GM21786 (cell line): ENCODE data around the gene CELA3A.
A peak's percentile ranks its signal among the peaks of the same experiment; 100 is the strongest.
"Not testable (repeated sequence)": the region's sequence is repeated elsewhere in the genome, so short reads cannot be mapped to it uniquely, and the experiment has no call there.

Source experiments
- ATAC-seq: cut with Tn5 transposase; IDR thresholded peaks from one replicate; pipeline ENCODE4 v1.9.1; 2021; ENCODE audit not compliant: unreplicated experiment

CELA3A gene, protein sequence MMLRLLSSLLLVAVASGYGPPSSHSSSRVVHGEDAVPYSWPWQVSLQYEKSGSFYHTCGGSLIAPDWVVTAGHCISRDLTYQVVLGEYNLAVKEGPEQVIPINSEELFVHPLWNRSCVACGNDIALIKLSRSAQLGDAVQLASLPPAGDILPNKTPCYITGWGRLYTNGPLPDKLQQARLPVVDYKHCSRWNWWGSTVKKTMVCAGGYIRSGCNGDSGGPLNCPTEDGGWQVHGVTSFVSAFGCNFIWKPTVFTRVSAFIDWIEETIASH

DNA sequence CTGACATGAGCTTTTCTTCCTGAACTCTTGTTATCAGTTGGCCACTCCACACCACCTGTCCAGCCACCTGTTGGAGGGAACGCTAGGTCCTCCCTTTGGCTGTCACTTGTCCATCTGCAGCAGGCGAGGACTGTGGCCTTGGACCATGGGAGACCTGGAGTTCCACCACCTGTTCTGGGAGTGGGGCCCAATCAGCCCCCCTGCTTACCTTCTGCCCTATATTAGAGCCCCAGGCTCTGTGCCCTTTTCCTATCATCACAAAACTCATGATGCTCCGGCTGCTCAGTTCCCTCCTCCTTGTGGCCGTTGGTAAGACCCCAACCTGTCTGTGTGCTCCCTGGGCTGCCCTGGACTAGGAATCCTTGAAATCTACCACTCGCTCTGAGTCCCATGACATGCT is at the start of gene CELA3A:
Gene CELA3A, plus strand, starts transcription at position 249 of the 400 bp plus-strand sequence. Its CDS starts 18 bp downstream, at position 267.
- ATAC-seq: no peak

DNA sequence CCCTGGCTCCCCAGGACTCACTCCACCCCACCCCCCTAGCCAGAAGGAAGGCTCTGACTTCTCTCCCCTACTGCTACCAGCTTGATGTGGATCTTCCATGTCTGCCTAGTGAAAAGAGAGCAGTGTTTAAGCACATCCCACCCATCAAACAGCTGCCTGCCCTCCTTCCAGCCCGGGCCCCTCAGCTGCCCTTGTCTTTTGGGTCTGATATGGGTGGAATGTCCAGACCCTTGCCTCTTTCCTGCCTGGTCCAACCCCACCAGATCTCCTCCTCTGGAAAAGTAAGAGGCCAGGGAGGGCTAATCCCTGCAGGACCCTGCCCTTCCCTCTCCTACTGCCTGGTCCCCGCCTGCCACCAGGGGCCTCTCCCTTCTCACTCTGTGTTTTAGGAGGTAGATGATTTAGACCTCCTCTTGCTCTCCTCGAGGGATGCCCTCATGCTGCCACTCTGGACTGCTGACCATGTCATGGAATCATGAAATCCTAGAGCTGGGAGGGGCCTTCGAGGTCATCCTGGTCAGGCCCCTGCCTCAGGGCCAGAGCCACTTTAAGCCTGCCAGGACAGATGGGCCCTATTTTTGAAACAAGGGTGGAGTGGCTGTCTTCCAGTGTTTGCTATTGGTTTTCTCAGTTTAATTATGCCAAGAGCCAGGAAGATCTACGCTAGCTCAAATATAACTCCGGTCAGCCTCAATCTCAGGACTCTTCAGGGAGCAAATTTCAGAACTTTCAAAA is 48.5 kb upstream of the CELA3A start:
- ATAC-seq: no peak

DNA sequence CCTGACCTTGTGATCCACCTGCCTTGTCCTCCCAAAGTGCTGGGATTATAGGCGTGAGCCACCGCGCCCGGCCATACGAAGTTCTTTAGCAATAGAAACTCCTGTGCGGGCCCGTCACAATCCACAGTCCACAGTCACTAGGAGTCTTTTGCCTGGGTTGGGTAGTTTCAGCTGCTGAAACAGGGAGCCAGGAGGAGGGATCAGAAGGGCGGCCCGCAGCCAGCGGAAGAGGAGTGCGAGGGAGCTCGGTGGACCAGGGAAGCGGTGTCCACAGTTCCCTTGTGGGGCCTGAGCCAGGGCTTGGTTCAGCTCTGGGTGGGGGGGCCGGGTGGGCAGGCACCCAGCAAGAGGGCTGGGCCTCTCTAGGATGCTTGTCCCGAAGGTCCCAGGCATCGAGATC is 46.4 kb upstream of the CELA3A start:
- no peak for ATAC-seq

DNA sequence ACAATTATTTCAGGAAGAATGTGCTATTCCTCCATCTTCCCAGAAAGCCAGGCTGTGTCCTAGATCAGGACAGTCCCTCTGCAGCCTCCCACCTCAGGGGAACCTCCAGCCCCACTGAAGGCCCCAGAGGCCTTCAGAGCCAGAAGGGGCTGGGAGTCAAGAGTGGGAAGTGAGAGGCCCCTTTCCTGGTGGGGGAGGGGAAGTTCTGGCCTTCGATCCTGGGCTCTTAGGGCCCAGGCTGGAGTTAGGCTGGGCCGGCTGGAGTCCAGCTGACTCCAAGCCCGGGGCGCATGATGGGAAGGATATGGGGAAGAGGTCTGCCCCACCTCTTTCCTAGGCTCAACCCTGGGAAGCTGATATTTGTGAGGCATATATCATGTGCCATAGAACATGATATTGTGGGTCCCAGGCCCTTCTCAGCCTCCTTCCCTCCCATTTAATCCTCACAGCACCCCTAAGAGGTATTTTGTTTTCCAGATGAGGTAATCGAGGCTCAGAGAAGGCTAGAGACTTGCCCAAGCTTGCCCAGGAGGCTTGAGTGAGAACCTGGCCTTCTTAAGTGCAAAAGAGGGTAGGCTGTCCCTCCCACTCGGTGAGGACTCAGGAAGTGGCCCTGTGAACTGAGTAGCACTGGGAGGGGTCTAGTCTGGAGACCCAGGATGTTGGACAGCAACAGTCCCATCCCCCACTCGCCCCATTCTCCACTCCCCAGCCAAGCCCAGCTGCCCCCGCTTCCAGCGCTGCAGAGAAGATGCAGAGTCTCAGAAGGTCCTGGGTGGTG is 45.8 kb upstream of the CELA3A start:
- no peak for ATAC-seq

DNA sequence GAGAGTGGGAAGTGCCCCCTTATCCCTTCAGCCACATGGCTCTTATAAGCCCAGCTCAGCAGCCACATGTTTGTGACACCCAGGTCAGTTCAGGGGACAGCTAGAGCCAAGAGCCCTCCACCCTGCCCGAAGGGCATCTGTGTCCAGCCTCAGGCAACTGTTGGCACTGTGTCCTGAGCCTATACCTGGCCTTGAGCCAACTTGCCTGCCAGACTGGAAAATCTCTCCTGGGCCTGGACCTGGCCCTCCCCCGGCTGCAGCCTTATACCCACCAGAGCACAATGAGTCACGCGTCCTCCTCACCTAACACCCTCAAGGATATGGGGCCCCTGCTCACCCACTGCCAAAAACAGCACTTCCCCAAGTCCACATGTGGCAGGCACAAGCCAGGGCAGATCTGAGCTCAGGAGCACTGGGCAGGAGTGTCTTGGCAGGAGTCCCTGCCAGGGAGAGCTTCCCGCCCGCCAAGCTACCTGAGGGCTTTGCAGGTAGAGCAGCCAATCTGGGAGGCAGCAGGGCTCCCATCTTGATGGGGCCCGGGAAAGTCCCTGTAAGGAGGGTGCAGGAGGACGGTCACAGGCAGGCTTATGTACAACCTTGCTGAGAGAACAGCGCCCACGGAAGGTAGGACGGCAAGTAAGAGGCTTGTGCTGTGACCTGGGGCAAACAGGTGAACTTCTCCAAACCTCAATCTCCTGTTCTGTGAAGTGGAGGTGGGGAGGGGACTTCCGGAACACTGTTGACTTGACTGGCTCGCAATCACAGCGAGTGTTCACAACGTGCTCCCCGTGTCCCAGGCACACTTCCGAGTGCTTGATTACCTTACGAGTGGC is 44.5 kb upstream of the CELA3A start:
- no peak for ATAC-seq

DNA sequence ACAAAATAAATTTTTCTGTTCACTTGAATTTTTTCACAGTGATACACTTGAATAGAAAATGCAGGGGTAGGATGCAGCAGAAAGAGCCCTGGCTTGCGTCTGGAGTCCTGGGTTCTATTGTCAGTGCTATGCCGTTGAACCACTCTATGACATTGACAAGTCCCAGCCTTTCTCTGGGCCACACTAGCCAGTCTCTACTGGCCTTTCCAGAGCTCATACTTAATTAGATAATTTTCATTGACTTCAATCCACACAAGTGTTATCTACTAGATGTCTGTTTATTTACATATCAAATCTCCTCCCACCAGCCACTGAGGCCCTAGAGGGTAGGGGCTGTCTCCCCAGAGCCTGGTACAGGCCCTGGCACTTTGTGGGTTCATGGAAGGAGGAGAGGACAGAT is 40.1 kb upstream of the CELA3A start:
- no peak for ATAC-seq

DNA sequence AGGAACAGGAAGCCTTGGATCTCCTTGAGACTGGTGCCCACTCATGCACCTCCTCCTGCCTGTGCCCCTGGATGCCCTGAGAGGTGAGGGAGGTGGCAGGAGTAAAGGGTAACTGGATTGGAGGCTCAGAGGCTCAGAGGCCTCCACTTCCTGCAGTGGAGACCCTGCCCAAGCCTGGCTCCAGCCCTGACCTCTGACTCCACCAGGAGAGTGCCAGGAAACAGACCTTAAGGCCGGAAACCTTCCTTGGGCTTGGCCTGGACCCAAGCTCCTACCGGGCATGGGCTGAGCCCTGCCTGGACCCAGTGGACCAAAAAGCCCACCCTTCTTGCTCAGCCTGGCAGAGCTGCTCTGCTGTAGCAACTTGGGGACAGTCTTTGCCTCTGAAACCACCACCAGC is 39.7 kb upstream of the CELA3A start:
- ATAC-seq: no peak

DNA sequence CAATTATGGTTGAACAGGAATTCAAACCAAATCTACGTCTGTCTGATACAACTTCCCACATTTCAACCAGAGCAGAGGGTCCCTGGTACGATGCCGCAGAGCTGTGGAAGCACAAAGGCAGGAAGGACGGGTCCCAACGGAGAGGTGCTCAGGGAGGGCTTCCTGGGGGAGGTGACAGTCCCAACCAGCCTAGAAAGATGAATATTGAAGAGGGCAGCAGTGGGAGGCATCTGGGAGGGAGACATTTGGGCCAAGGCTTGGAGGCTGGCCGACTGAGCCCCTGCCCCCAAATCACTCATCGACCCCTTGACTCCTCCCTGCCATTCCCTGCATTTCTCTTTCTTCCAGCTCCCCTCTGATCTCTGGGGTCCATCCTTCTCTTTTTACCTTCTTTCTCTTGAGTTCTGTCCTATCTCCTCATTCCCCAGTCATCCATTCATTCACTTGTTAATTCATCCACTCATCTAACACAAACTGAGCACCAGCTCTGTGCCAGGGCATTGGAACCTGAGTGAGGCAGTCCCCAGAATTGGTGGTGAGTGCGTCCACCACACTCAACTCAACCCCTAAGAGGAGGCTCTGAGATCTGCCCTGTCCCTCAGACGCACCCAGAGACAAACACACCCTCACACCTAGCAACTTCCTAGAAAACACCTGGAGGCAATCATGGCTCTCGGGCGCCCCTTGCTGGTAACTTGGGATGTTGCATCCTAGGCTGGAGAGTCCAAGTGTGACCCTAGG is 37.8 kb upstream of the CELA3A start:
- ATAC-seq: peak; percentile 52

DNA sequence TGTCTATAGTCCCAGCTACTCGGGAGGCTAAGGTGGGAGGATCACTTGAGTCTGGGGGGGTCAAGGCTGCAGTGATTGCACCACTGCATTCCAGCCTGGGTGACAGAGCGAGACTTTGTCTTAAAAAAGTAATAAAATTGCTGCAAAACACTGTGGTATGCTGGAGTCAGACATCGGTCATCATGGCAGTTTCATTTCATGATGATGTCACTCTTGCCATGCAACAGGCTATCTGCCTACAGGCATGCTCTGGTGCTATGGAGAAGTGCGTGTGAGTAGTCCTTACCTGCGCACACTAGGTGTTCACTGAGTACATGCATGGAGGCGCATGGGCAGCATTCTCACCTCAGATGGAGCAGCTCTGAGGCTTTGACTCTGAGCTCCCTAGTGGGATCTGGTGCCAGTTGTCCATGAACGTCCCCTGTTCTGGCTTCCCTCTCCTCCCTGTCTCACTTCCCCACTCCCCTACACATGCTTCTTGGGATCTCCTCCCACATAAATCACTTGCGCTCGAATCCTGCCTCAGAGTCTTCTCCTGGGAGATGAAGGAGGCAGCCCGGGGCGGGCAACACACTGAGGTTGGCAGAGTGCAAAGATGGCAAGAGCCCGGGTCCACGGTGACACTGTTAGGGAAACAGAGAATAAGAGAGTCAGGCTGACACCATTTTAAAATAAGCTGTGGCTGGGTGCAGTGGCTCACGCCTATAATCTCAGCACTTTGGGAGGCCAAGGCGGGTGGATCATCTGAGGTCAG is 35.0 kb upstream of the CELA3A start:
- no peak for ATAC-seq

DNA sequence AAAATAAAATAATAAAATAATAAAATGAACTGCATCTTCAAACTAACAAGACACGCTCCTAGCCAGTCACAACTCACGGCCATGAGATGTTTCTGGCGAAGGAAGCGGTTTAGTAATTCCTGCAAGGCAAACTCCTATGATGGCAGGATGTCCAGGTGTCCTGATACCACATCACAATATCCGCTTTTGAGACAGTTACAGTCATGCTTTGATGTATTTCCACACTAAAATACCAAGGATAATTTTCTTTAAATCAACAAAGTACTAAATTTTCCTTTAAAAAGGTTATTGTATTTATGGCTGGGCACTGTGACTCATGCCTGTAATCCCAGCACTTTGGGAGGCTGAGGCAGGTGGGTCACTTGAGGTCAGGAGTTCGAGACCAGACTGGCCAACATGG is 34.2 kb upstream of the CELA3A start:
- ATAC-seq: not testable (repeated sequence)

DNA sequence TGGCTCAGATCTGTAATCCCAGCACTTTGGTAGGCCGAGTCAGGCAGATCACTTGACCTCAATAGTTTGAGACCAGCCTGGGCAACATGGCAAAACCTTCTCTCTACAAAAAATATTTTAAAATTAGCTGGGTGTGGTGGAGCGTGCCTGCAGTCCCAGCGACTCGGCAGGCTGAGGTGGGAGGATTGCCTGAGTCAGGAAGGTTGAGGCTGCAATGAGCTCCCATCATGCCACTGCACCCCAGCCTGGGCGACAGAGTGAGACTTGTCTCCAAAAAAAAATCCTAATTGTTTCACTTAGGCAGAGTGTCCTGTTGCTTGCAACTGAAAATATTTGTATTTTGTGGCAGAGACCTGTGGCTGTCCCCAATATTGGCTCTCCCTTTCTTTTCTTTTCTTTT is 32.4 kb upstream of the CELA3A start:
- not testable (repeated sequence) for ATAC-seq

DNA sequence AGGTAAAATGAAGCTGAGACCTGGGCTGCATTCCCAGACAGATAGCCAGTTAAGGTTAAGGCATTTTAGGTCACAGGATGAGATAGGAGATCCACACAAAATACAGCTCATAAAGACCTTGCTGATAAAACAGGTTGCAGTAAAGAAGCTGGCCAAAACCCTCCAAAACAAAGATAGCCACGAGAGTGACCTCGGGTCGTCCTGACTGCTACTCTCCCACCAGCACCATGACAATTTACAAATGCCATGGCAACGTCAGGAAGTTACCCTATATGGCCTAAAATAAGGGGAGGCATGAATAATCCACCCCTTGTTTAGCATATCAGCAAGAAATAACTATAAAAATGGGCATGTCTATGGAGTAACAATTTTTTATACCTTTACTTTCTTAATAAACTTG is 30.9 kb upstream of the CELA3A start:
- not testable (repeated sequence) for ATAC-seq

DNA sequence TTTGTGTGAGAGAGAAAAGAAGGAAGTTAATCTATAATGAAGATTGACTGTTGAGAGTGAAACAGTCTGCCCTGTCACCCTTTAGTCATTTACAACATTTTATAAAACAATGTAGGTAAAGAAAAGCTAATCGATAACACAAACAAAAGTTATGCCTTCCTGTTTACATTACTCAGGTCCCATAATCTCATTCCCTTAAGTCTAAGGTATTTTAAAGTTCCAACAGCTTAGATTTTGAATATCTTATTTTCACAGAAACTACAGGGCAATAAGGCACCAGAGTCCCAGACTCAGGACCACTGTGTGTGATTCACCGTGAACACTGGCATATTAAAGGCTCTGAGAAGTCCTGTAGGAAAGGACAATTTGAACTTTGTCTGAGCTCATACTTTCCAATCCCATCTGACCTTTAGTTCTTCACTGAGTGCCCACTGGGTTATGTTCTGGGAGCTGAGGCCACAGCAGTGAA is 28.4 kb upstream of the CELA3A start:
- ATAC-seq: not testable (repeated sequence)

DNA sequence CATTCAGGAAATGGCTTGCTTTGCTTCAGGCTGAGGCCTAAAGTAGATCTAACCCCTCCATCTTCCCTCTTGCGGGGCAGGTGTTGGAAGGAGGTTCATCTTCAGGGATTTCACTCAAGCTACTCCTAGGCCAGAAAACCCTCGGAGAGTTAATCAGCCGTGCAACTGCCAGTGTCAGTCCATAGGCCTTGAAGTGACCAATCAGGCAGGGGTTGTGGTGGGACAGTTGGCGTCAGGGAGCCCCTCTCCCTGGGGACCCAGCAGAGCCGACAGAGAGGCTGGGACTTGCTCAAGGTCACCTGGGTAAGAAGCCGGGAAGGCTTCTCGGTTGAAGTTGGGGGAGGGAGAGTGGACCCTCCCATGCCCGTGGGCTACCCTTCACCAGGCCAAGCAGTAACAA is 27.5 kb upstream of the CELA3A start:
- ATAC-seq: not testable (repeated sequence)

DNA sequence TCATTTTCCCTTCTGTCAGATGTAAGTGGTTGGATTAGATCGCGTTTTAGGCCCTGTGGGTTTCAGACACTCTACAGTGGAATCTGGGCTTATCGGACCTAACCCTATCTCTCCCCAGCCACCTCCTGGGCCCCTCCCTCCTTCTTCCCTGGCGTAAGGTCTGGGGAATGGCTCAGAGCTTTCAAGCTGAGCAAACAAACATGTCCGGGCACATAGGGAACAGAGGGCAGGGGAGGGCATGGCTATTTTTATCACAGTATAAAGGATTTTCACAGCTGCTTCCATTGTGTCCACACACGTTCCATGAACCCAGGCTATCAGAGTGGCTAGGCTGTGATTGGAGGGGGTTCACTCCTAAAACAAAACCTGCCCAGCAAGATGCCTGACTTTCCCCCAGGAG is 26.8 kb upstream of the CELA3A start:
- ATAC-seq: not testable (repeated sequence)

DNA sequence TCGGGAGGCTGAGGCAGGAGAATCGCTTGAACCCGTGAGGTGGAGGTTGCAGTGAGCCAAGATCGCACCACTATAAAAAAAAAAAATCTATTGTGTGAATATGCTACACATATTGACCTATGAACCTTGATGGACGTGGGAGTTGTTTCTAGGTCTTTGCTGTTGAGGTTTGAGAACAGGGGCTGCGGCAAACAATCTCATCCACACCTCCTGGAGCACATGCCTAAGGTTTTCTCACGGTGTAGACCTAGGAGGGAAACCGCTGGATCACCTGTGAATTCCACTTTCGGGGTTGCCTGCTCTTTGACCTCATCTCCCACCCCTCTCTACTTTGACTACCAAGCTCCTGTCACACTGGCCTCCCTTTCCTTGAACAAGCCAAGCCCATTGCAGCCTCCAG is 26.2 kb upstream of the CELA3A start:
- ATAC-seq: not testable (repeated sequence)

DNA sequence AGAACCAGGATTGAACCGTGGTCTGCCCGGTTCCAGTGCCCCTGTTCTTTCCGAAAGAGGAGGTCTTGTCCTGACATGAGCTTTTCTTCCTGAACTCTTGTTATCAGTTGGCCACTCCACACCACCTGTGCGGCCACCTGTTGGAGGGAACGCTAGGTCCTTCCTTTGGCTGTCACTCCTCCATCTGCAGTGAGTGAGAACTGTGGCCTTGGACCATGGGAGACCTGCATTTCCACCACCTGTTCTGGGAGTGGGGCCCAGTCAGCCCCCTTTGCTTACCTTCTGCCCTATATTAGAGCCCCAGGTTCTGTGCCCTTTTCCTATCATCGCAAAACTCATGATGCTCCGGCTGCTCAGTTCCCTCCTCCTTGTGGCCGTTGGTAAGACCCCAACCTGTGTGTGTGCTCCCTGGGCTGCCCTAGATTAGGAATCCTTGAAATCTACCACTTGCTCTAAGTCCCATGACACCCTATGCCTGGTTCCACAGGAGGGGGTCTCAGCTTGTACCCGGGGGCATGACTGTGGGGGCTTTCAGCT is 24.7 kb upstream of the CELA3A start, which contains the start of gene CELA3B:
Gene CELA3B, plus strand, starts transcription at position 320 of the 537 bp plus-strand sequence. Its CDS starts 18 bp downstream, at position 338.
- ATAC-seq: not testable (repeated sequence)

DNA sequence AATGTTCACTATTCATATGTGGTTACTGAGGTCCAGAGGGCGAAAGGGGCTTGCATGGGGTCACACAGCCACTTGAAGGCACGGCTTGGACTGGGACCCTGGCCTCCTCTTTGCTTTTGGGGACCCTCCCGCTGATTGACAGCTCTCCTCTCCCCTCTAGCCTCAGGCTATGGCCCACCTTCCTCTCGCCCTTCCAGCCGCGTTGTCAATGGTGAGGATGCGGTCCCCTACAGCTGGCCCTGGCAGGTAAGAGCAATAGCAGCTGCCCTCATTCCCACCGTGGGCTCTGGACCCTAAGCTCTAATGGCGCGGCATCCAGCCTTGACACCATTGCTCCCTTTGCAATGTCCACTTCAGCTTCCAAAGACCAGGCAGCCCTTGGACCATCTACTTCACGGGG is 23.2 kb upstream of the CELA3A start:
- not testable (repeated sequence) for ATAC-seq
